Keratinocyte (primary cell): ENCODE measurements around the gene LPO.

Source experiments
- CTCF ChIP-seq, 3 experiments: IDR thresholded peaks in 1 of 3; conservative IDR thresholded peaks in 1 of 3; optimal IDR thresholded peaks in 1 of 3; 2 replicates in 2 of 3; 3 replicates in 1 of 3; pipeline versions ENCODE3 to v1.5.1; 2011; ENCODE audit warnings: low read length in 3 of 3, mild to moderate bottlenecking in 3 of 3, moderate library complexity in 2 of 3, control low read depth in 1 of 3, inconsistent platforms in 1 of 3; ENCODE audit not compliant: insufficient read depth in 2 of 3; ENCODE audit errors: extremely low read depth in 1 of 3
- EZH2 ChIP-seq: IDR thresholded peaks from one replicate; pipeline ENCODE4 v1.6.1; 2012; ENCODE audit warnings: inconsistent platforms, mild to moderate bottlenecking, low read length, moderate library complexity

GRCh38 chr17:58312829-58313228 lies 74.4 kb downstream of the LPO start:
- no peak for TF ChIP-seq CTCF (optimal IDR thresholded peaks at IDR 0.05 in 1 of 3, IDR thresholded peaks at IDR 0.05 in 1 of 3, conservative IDR thresholded peaks at IDR 0.05 in 1 of 3; ENCODE audit: extremely low read depth in 1 of 3, insufficient read depth in 2 of 3, low read length in 3 of 3)
- TF ChIP-seq EZH2 = no peak
